DMS 273 treated with DMSO at 0.1 percent for 48 hours (cell line): ENCODE results near the gene CD244.
"Not testable (repeated sequence)": the region's sequence is repeated elsewhere in the genome, so short reads cannot be mapped to it uniquely, and the experiment has no call there.

ENCODE experiments used
- DNase-seq: peaks from one replicate; lab custom pipeline; 2025; lab: John Stamatoyannopoulos, UW

CD244 gene

GRCh38 chr1:160879056-160879455, 16.4 kb upstream of the CD244 start:
- DNase-seq = no peak

- no peak for DNase-seq
These were observed 14.5 kb upstream of the CD244 start for GRCh38 chr1:160877221-160877620.

- DNase-seq = no peak
These were observed 13.6 kb upstream of the CD244 start for GRCh38 chr1:160876311-160876710.

GRCh38 chr1:160875591-160875990, 12.9 kb upstream of the CD244 start:
- DNase-seq = not testable (repeated sequence)

- no peak for DNase-seq
These were observed 12.2 kb upstream of the CD244 start for GRCh38 chr1:160874935-160875334.

GRCh38 chr1:160868141-160868540, 5.5 kb upstream of the CD244 start:
- DNase-seq = no peak

- not testable (repeated sequence) for DNase-seq
These were observed 5.0 kb upstream of the CD244 start for GRCh38 chr1:160867651-160868050.

GRCh38 chr1:160866695-160867260, 4.1 kb upstream of the CD244 start:
- DNase-seq = no peak

GRCh38 chr1:160866001-160866694, 3.5 kb upstream of the CD244 start:
- no peak for DNase-seq

GRCh38 chr1:160865337-160865736, 2.6 kb upstream of the CD244 start:
- DNase-seq = no peak

- DNase-seq = no peak
These were observed 1.5 kb upstream of the CD244 start for GRCh38 chr1:160864173-160864572.

GRCh38 chr1:160863774-160864131, 1.1 kb upstream of the CD244 start:
- no peak for DNase-seq

- DNase-seq = no peak
These were observed 530 bp upstream of the CD244 start for GRCh38 chr1:160863061-160863773.

GRCh38 chr1:160860840-160861505, 1.7 kb downstream of the CD244 start:
- DNase-seq = no peak

GRCh38 chr1:160859166-160859565, 3.5 kb downstream of the CD244 start:
- no peak for DNase-seq

- no peak for DNase-seq
These were observed 4.2 kb downstream of the CD244 start for GRCh38 chr1:160858507-160858906.

- no peak for DNase-seq
These were observed 4.6 kb downstream of the CD244 start for GRCh38 chr1:160858097-160858496.

- no peak for DNase-seq
These were observed 7.3 kb downstream of the CD244 start for GRCh38 chr1:160855181-160855981.

- no peak for DNase-seq
These were observed 8.9 kb downstream of the CD244 start for GRCh38 chr1:160853754-160854153.

- DNase-seq = no peak
These were observed 9.7 kb downstream of the CD244 start for GRCh38 chr1:160853014-160853413.

- no peak for DNase-seq
These were observed 11.7 kb downstream of the CD244 start for GRCh38 chr1:160850993-160851392.

GRCh38 chr1:160850541-160850940, 12.1 kb downstream of the CD244 start:
- no peak for DNase-seq
